GM21717 (cell line): Measurements from ENCODE around the gene RAB36.

Experiments
- ATAC-seq: cut with Tn5 transposase; IDR thresholded peaks from one replicate; pipeline ENCODE4 v1.9.1; 2021; ENCODE audit warnings: mild to moderate bottlenecking, moderate library complexity; ENCODE audit not compliant: unreplicated experiment

Gene RAB36

GRCh38 chr22:23120415-23120899 lies 24.8 kb upstream of the RAB36 start:
- no peak for ATAC-seq

GRCh38 chr22:23121000-23121421 lies 24.3 kb upstream of the RAB36 start:
- no peak for ATAC-seq

GRCh38 chr22:23121424-23121823 lies 23.9 kb upstream of the RAB36 start:
- no peak for ATAC-seq

- ATAC-seq = no peak
Measured at GRCh38 chr22:23122216-23122957, 22.9 kb upstream of the RAB36 start.

- ATAC-seq = no peak
Measured at GRCh38 chr22:23122992-23123803, 22.1 kb upstream of the RAB36 start.

- no peak for ATAC-seq
Measured at GRCh38 chr22:23123804-23124254, 21.4 kb upstream of the RAB36 start.

GRCh38 chr22:23124611-23125511 lies 20.4 kb upstream of the RAB36 start:
- no peak for ATAC-seq

- ATAC-seq = no peak
Measured at GRCh38 chr22:23125512-23126103, 19.7 kb upstream of the RAB36 start.

- no peak for ATAC-seq
Measured at GRCh38 chr22:23126165-23127054, 18.9 kb upstream of the RAB36 start.

GRCh38 chr22:23127055-23127756 lies 18.1 kb upstream of the RAB36 start:
- no peak for ATAC-seq

- ATAC-seq = no peak
Measured at GRCh38 chr22:23127788-23128187, 17.5 kb upstream of the RAB36 start.

GRCh38 chr22:23128269-23129108 lies 16.8 kb upstream of the RAB36 start:
- no peak for ATAC-seq

GRCh38 chr22:23129149-23129548 lies 16.1 kb upstream of the RAB36 start:
- ATAC-seq = no peak

- ATAC-seq = no peak
Measured at GRCh38 chr22:23130697-23131096, 14.6 kb upstream of the RAB36 start.

- no peak for ATAC-seq
Measured at GRCh38 chr22:23131931-23132330, 13.3 kb upstream of the RAB36 start.

GRCh38 chr22:23132376-23133091 lies 12.7 kb upstream of the RAB36 start:
- no peak for ATAC-seq

GRCh38 chr22:23133922-23134321 lies 11.4 kb upstream of the RAB36 start:
- ATAC-seq = no peak
